Psoas muscle (tissue), 8 donors: ENCODE results near the gene RAB27A. TPM values are rescaled to one million over a fixed set of nuclear protein-coding genes. Genes with fewer than 3 reads are reported as not detected.
"Not testable (repeated sequence)": the region's sequence is repeated elsewhere in the genome, so short reads cannot be mapped to it uniquely, and the experiment has no call there.

Experiments
- ATAC-seq, 4 donors: fragments of 200-7000 bp; cut with Tn5 transposase; one replicate each; pipeline ENCODE4 v1.9.1; 2020; ENCODE audit warnings: moderate library complexity in 3 of 4, mild to moderate bottlenecking in 2 of 4
- DNase-seq, 2 donors: peaks; one replicate each; pipeline ENCODE4 v3.0.0-alpha.2; 2020
- H3K27ac ChIP-seq: fragments of 200-600 bp; one replicate; pipeline ENCODE4 v1.8.0; 2022
- H3K27me3 ChIP-seq, 3 donors: fragments of 200-600 bp in 1 of 3; one replicate each; pipeline versions ENCODE4 v1.6.1 to v1.8.0; 2013 to 2022; ENCODE audit warnings: low read length in 2 of 3, mild to moderate bottlenecking in 2 of 3, moderate library complexity in 1 of 3; ENCODE audit not compliant: insufficient read depth in 3 of 3
- H3K36me3 ChIP-seq, 2 donors: fragments of 200-600 bp in 1 of 2; one replicate each; pipeline versions ENCODE4 v1.6.1 to v1.8.0; 2013 to 2022; ENCODE audit warnings: low read depth in 1 of 2, mild to moderate bottlenecking in 1 of 2, moderate library complexity in 1 of 2; ENCODE audit not compliant: insufficient read depth in 1 of 2
- H3K4me1 ChIP-seq: fragments of 200-600 bp; one replicate; pipeline ENCODE4 v1.8.0; 2022
- H3K4me3 ChIP-seq: fragments of 200-600 bp; one replicate; pipeline ENCODE4 v1.8.0; 2022; ENCODE audit warnings: mild to moderate bottlenecking
- H3K9me3 ChIP-seq: fragments of 200-600 bp; one replicate; pipeline ENCODE4 v1.8.0; 2022
- CTCF ChIP-seq: fragments of 200-600 bp; IDR thresholded peaks from one replicate; pipeline ENCODE4 v1.8.0; 2022; ENCODE audit warnings: antibody characterized with exemption
- WGBS, 3 donors: extraction: QIAGEN DNeasy Blood & Tissue Kit; methylation state at CpG; one replicate each; pipeline versions ENCODE4 v1.1.6 to v1.1.7; 2013; 5-methylcytosine and 5-hydroxymethylcytosine counted together
- intact Hi-C, 2 donors: fragments of 100-400 bp; cut with DNase I; formaldehyde crosslinking; loops; one replicate each; pipeline versions ENCODE4 v1.11.0 to v1.14.2; 2022
- polyA plus RNA-seq, 3 donors: library from polyadenylated mRNA; stranded (reverse); fragments of 200-250 nt; gene quantifications; one replicate each; pipeline ENCODE4 v1.2.3, GENCODE V29; 2013
- total RNA-seq, 4 donors: library from RNA; stranded (reverse); fragmentation: NEBNext Ultra II Directional in 2 of 4; extraction: Animal tissue kit (Norgen Biotek cat#: 25700) in 2 of 4; gene quantifications; one replicate each; pipeline versions ENCODE4 v1.2.1 to v1.2.4, GENCODE V29; 2021 to 2023
- donor health status: healthy with polysubstance abuse.
- donor health status: DM: no; HTN: no; CAD: no; lungs with moderate emphysema.
- donor health status: Bipolar disorder and iron deficiency.
- donor health status: healthy.
- donor health status: DM: yes; HTN: yes; CAD: no.
- donor health status: DM: no; HTN: no; CAD: no.
- donor health status: DM: no; HTN: no; CAD: no.
- donor health status: DM: yes; HTN: yes; CAD: no.

The RAB27A gene
- total and polyA plus RNA-seq, 7 donors, result 1.2 to 5.4 (median 2.3) TPM

- H3K27ac ChIP-seq, result no peak overlapping the region
- no peak for DNase-seq
- H3K4me3 ChIP-seq, result no peak overlapping the region
- H3K27me3 ChIP-seq, result peaks cover 0 to 3% (median 0%) of the 10 kb centered on the region in 3 donors
- no peaks in the 10 kb centered on the region for H3K4me1 ChIP-seq
- intact Hi-C loops, result loop anchor here in 1 of 2 donors (5.0 kb wide), 1 partner anchor 62 kb away; no protein-coding TSS in a partner anchor
- H3K36me3 ChIP-seq, result no peaks in the 10 kb centered on the region
- H3K9me3 ChIP-seq, result no peaks in the 10 kb centered on the region
- ATAC-seq, result no peak
- no peak for TF ChIP-seq CTCF
- 69 to 92% (median 80%) methylated on average over 1 of the region's 1 CpG for WGBS, 3 donors
Observed at GRCh38 chr15:55284426-55284825, 5.2 kb downstream of the RAB27A start.

GRCh38 chr15:55283379-55284147, 6.0 kb downstream of the RAB27A start:
- TF ChIP-seq CTCF, result no peak
- 82 to 87% (median 86%) methylated on average over 6 of the region's 6 CpGs for WGBS, 3 donors
- Histone ChIP-seq H3K4me1 (no peaks in the 10 kb centered on the region), H3K27me3 (no peaks in the 10 kb centered on the region), H3K4me3 (no peak overlapping the region), H3K36me3 (no peaks in the 10 kb centered on the region), H3K9me3 (no peaks in the 10 kb centered on the region), H3K27ac (no peak overlapping the region)
- intact Hi-C loops, result loop anchor here in 1 of 2 donors (5.0 kb wide), 1 partner anchor 61 kb away; no protein-coding TSS in a partner anchor
- no peak for DNase-seq
- no peak for ATAC-seq

GRCh38 chr15:55282284-55282833, 7.3 kb downstream of the RAB27A start:
- ATAC-seq (no peak), DNase-seq (no peak)
- no peaks in the 10 kb centered on the region for H3K9me3 ChIP-seq
- intact Hi-C loops, result loop anchor here in 1 of 2 donors (5.0 kb wide), 1 partner anchor 60 kb away; no protein-coding TSS in a partner anchor
- H3K27ac ChIP-seq, result no peak overlapping the region
- no peak for TF ChIP-seq CTCF
- H3K36me3 ChIP-seq, result no peaks in the 10 kb centered on the region
- H3K27me3 ChIP-seq, result no peaks in the 10 kb centered on the region
- H3K4me3 ChIP-seq, result no peak overlapping the region
- H3K4me1 ChIP-seq, result no peaks in the 10 kb centered on the region
- WGBS, 3 donors, result 63 to 72% (median 70%) methylated on average over 5 of the region's 5 CpGs

GRCh38 chr15:55281517-55282228, 7.9 kb downstream of the RAB27A start:
- ATAC-seq, result no peak
- Histone ChIP-seq H3K27me3 (no peaks in the 10 kb centered on the region), H3K4me3 (no peak overlapping the region), H3K9me3 (no peaks in the 10 kb centered on the region), H3K4me1 (no peaks in the 10 kb centered on the region), H3K36me3 (no peaks in the 10 kb centered on the region), H3K27ac (no peak overlapping the region)
- no peak for TF ChIP-seq CTCF
- DNase-seq, result no peak
- intact Hi-C loops, result loop anchor here in 1 of 2 donors (5.0 kb wide), 1 partner anchor 59 kb away; no protein-coding TSS in a partner anchor

GRCh38 chr15:55280589-55280988, 9.0 kb downstream of the RAB27A start:
- not testable (repeated sequence) for DNase-seq, H3K4me3 ChIP-seq, H3K4me1 ChIP-seq, ATAC-seq, H3K36me3 ChIP-seq, H3K27me3 ChIP-seq, H3K9me3 ChIP-seq, H3K27ac ChIP-seq
- intact Hi-C loops, result loop anchor here in 1 of 2 donors (5.0 kb wide), 1 partner anchor 58 kb away; no protein-coding TSS in a partner anchor
- WGBS, 3 donors, result 88 to 97% (median 94%) methylated on average over 2 of the region's 2 CpGs
